ENCODE data around the gene LETMD1. TPM values are rescaled to one million over a fixed set of nuclear protein-coding genes. Genes with fewer than 3 reads are reported as not detected.

The LETMD1 gene
- polyA plus RNA-seq, 2 of the 4 experiments (the other 2 are of a cell fraction) = 29.6 to 72.9 TPM

GRCh38 chr12:51020448-51021182 is 27.5 kb upstream of the LETMD1 start (continued):
- no peak for TF ChIP-seq USF2 (IDR thresholded peaks at IDR 0.05)
- TF ChIP-seq HDAC2 (IDR thresholded peaks at IDR 0.05) = no peak
- TF ChIP-seq, protein P1, sequence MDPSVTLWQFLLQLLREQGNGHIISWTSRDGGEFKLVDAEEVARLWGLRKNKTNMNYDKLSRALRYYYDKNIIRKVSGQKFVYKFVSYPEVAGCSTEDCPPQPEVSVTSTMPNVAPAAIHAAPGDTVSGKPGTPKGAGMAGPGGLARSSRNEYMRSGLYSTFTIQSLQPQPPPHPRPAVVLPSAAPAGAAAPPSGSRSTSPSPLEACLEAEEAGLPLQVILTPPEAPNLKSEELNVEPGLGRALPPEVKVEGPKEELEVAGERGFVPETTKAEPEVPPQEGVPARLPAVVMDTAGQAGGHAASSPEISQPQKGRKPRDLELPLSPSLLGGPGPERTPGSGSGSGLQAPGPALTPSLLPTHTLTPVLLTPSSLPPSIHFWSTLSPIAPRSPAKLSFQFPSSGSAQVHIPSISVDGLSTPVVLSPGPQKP (IDR thresholded peaks at IDR 0.05; ENCODE audit: low read depth, low read length) = no peak
- TF ChIP-seq RNF2 (IDR thresholded peaks at IDR 0.05; ENCODE audit: borderline replicate concordance, low read depth) = no peak

DNA sequence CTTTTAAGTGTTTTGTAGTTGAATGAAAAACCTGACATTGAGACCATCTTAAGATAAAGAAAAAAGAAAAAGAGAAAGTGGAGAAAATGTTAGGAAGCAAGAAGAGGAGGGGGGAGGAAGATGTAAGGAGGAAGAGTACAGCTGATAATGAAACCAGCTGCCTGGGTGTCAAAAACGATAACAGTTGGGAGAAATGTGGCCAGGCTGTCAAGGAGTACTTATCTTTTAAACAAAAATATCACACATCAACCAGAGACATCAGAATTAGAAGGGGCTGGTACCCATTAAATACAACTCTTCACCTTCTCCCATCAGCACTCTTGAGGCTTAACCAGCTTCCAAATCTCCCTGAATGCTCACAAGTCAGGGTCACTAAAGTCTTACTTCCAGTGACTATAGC is 26.4 kb upstream of the LETMD1 start:
- DNase-seq (ENCODE audit: low read depth in 1 of 2, low spot score in 1 of 2) (no peak), ATAC-seq (no peak), FAIRE-seq (no peak)
- 89% methylated on average over 1 of the region's 1 CpG for WGBS (ENCODE audit: missing lambda C conversion rate)
- H3K4me1 ChIP-seq = peaks cover 26% of the 10 kb centered on the region
- H3K27ac ChIP-seq = no peak overlapping the region
- H3K4me3 ChIP-seq = no peak overlapping the region
- no peak overlapping the region for H3K4me2 ChIP-seq
- H3K9me3 ChIP-seq = no peaks in the 10 kb centered on the region
- TF ChIP-seq NR3C1 (IDR thresholded peaks at IDR 0.05) = no peak
- TF ChIP-seq, protein P2, sequence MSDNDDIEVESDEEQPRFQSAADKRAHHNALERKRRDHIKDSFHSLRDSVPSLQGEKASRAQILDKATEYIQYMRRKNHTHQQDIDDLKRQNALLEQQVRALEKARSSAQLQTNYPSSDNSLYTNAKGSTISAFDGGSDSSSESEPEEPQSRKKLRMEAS (IDR thresholded peaks at IDR 0.05) = no peak
- TF ChIP-seq PHF8 (IDR thresholded peaks at IDR 0.05; ENCODE audit: borderline replicate concordance, low read depth) = no peak
- TF ChIP-seq HOXB5 (CRISPR knock-in tag; IDR thresholded peaks at IDR 0.05) = no peak
- no peak for TF ChIP-seq FOSB (CRISPR knock-in tag; IDR thresholded peaks at IDR 0.05)
- ChIA-PET POLR2A (no interaction called here), CTCF (interaction anchor here (0.9 to 1.8 kb wide), 3 partner anchors 35 to 257 kb away, joined by 3 to 9 read pairs (median 4); no protein-coding TSS in a partner anchor)

DNA sequence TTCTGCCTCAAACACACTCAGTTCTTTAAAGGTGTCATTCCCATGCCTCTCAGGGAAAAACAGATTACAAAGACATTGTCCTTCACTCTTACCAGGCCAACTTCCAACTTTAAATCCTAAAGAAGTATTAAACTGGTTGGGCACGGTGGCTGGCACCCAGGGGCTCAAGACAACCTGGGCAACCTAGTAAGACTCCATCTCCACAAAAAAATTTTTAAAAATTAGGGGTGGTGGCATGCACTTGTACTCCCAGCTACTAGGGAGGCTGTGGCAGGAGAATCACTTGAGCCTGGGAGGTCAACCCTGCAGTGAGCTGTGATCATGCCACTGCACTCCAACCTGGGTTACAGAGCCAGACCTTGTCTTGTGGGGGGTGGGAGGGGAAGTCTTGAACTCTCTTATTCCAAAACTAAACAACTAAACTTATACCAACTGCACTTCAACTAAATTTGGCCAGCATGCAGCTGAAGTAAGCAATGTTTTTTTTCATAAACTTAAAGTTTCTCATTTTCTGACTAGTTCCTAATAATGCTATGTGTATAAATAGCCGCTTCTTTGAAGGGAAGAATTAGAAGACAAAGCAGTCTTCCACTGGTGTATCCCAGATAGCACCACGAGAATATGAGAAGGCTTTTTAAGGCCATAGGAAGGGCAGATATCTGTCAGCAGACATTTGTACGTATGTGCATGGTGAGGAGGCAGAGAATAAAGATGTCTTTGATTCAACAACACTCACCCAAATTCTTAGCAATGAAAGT is 24.3 kb upstream of the LETMD1 start:
- no peak for TF ChIP-seq NFE2L2 (conservative IDR thresholded peaks at IDR 0.05; ENCODE audit: low read length)
- TF ChIP-seq TFCP2L1 (CRISPR knock-in tag; IDR thresholded peaks at IDR 0.05) = no peak
- no peak for TF ChIP-seq RFX5 (IDR thresholded peaks at IDR 0.05)
- TF ChIP-seq RARB (CRISPR knock-in tag; IDR thresholded peaks at IDR 0.05) = no peak
- no peak for TF ChIP-seq TP53 (CRISPR knock-in tag; IDR thresholded peaks at IDR 0.05)
- TF ChIP-seq CBX8 (IDR thresholded peaks at IDR 0.05) = no peak
- no peak for TF ChIP-seq FOXS1 (CRISPR knock-in tag; IDR thresholded peaks at IDR 0.05)
- TF ChIP-seq EHMT2 (IDR thresholded peaks at IDR 0.05; ENCODE audit: low read depth) = no peak
- no peak for TF ChIP-seq CBX2 (IDR thresholded peaks at IDR 0.05; ENCODE audit: borderline replicate concordance, low read depth)
- TF ChIP-seq ESRRA (IDR thresholded peaks at IDR 0.05; ENCODE audit: borderline replicate concordance, low read length) = no peak
- peak overlapping the region; percentile 94 for H3K4me2 ChIP-seq
- peaks cover 31% of the 10 kb centered on the region for H3K4me1 ChIP-seq
- WGBS (ENCODE audit: missing lambda C conversion rate) = 88% methylated on average over 4 of the region's 4 CpGs
- no peak overlapping the region for H3K4me3 ChIP-seq
- ChIA-PET CTCF (no interaction called here), POLR2A (no interaction called here)
- FAIRE-seq (no peak), ATAC-seq (no peak), DNase-seq (ENCODE audit: low read depth in 1 of 2, low spot score in 1 of 2) (no peak)
- H3K9me3 ChIP-seq = no peaks in the 10 kb centered on the region
- peak overlapping the region in 1 of 2 experiments; percentile 93; a peak in 2 of 6 replicates for H3K27ac ChIP-seq
